HG02870 (cell line): Measurements from ENCODE around the gene FOSL1.
"Not testable (repeated sequence)": the region's sequence is repeated elsewhere in the genome, so short reads cannot be mapped to it uniquely, and the experiment has no call there.

Experiments used
- ATAC-seq: cut with Tn5 transposase; IDR thresholded peaks from one replicate; pipeline ENCODE4 v1.9.1; 2021; ENCODE audit warnings: mild to moderate bottlenecking, moderate library complexity; ENCODE audit not compliant: unreplicated experiment

The FOSL1 gene

DNA sequence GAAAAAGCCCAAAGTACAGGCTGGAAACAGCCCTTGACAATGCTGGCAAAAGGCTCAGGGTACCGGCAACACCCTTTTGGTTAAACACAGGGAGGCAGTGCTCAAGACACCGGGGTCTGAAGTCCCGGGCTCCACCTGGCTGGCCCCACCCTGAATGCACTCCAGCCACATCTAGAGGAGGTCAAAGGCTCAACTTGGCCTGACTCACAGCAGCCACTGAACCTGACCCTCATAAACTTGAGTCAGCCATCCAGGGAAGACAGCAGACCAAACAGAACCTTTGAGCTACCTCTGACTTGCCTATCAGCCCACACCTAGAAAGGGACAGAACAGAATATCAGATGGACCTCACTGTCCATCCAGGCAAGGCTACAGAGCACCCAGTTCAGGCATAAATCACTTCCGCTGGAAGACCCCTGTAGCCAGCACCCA is 46.0 kb downstream of the FOSL1 start:
- ATAC-seq, result no peak

DNA sequence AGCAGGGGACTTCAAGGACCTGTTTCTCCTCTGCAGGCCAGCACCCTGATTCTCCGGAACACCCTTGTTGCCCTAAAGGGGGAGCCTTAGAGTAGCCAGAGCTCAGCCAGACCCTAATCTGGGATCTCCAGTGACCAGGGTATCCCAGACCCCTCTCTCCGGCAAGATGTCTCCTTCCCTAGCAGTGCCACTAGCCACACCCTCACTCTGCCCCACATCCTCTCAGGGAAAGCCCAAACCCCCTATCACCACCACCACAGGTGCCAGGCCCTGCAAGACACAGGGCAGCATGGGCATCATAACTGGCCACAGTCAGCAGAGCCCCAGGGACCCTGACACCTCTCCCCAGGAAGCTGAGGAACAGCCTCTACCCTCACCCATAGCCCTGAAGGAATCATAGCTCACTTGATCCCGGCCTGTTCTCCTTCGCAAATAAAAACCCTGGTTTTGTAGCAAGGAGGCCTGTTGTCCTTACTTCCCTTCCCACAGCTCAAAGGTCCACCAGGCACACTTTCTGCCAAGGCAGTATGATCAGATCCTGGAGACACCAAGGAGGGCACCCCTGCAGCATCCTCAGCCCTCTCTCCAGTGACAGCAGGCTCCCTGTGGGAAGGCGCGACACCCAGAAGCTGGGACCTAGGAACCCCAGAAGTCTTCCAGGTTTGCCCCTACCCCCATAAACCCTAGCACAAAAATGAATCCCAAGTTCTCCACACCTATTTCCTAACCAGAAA is 46.8 kb downstream of the FOSL1 start:
- no peak for ATAC-seq

DNA sequence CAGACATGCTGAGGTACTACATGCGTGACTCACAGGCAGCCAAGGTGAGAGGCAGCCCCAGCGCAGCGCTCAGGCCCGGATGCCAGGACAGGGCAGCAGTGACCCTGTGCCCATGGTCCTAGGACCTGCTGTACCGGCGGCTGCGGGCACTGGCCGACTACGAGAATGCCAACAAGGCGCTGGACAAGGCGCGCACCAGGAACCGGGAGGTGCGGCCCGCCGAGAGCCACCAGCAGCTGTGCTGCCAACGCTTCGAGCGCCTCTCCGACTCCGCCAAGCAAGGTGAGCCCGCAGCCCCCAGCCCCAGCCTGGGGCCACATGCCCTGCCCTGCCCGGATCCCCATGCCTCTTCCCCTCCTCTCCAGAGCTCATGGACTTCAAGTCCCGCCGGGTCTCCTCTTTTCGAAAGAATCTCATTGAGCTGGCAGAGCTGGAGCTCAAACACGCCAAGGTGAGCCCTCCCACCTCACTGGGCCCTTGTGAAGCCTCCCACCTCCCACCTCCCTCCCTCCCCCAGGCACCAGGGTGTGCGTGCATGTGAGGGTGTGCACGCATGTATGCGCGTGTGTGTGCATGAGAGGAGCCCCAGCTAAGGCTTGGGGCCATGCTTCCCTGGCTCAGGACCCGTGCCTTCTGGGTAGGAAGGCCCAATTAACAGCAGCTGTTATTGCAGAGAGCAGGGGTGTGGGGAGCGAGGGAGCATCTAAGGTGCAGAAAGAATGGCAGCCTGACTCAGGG is 47.5 kb downstream of the FOSL1 start:
- ATAC-seq, result no peak

DNA sequence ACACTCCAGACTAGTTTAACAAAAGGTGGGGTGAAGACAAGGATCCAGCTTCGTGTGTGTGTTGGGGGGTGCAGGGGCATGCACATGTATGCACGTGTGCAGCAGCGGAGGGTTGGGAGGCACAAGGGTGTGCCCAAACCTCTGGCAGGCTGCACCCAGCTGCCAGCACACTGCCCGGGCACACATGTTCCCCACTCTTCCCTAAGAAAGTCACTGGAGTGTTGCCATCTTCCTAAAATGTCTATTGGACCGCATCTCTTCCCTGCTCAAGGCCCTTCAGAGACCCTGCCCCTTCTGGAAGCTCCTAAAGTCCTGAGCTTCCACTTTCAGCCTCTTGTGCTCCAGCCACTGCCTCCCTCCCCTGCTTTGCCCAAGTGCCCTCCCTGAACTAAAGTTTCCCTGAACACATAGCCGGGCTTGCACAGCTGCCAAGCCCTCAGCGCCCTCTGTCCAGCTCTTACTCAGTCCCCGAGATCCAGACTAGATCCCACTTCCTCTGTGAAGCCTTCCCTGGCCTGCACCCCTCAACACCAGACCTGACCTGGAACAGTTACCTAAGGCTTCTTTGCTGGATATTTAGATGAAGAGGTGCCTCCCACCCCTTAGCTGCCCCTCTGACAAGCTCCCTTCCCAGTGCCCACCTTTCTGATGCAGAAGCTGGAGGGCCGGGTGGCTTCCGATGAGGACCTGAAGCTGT is 48.2 kb downstream of the FOSL1 start:
- no peak for ATAC-seq

DNA sequence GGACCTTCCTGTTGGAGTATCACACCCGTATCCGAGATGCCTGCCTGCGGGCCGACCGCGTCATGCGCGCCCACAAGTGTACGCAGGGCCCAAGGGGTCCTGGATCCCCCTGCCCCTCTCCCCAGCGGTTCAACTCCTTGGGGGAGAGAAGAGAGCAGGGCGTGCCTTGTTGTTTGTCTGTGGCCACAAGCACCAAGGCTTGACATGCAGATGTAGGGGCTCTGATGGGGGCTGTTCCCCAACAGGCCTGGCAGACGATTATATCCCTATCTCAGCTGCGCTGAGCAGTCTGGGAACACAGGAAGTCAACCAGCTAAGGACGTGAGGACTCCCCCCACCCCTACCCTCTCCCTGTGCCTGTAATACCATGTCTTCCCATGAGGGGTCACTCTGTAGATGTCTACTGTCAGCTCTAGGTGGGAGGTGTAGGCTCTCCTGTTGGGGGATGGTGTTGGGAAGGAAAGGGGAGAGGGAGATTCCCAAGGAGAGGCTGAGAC is 49.1 kb downstream of the FOSL1 start:
- ATAC-seq, result no peak

DNA sequence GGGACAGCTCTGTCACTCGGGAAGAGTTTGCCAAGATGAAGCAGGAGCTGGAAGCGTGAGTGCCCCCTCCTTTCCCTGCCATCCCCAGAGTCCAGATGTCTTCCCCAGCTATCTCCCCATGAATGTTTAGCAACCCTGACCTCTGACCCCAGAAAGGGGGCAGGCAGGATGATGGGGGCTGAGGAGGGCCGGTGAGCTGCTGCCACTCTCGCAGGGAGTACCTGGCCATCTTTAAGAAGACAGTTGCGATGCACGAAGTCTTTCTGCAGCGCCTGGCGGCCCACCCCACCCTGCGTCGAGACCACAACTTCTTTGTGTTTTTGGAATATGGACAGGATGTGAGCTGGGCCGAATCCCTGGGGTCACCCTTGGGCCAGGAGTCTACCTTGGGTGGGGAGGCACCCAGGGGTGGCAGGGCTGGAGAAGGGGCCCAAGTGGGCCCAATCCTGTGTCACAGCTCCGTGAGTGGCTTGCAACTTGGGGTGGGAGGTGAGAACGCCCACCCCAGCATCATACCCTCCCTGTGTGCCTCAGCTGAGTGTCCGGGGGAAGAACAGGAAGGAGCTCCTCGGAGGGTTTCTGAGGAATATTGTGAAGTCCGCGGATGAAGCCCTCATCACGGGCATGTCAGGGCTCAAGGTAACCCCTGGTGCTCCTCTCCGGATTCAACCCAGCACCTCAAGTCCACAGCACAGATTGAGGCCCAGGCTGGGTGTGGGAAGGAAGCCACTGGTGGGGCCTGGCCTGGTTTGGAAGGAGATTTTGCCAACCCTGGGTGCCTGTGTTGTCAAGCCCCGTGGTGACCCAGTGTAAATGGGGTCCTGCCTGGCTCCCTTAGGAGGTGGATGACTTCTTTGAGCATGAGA is 49.7 kb downstream of the FOSL1 start:
- no peak for ATAC-seq

DNA sequence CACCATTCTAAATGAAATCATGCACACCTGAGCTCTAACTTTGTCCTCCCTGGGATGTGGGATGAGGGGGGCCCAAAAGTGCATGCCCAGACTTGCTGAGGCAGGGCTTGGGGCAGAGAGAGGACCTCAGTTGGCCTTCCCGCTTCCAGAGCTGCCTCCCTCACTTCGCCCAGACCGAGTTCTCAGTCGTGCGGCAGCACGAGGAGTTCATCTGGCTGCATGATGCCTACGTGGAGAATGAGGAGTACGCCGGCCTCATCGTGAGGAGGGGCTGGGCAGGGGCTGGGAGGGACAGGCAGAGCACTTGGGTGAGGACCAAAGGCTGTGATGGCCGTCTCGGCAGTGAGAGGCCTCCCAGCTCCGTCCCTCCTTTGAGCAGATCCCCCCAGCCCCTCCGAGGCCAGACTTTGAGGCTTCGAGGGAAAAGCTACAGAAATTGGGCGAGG is 50.4 kb downstream of the FOSL1 start:
- no peak for ATAC-seq

DNA sequence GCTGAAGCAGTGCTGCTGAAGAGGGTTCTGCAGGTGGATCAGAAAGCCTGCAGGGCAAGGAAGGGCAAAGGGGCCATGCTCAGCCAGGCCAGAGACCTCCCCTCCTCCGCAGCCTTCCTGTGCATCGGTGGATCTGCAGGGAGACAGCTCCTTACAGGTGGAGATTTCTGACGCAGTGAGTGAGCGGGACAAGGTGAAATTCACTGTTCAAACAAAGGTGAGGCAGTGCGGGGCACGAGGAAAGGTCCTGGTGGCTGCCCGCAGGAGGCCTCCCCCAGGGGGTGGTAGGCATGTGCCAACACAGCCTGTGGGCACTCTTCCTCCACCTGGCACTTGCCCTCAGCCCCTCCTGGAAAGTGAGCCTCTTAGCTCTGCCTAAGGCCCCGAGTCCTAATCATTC is 50.8 kb downstream of the FOSL1 start:
- no peak for ATAC-seq

DNA sequence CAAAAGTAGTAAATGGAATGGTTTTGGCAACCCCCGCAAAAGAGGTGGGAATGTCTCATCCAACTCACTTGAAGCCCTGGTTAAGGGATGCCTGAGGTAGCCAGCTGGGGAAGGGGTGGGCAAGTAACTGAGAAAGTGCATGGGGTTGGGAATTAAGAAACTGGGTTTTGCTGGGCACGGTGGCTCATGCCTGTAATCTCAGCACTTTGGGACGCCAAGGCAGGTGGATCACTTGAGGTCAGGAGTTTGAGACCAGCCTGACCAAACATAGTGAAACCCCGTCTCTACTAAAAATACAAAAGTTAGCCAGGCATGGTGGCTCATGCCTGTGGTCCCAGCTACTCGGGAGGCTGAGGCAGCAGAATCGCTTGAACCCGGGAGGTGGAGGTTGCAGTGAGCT is 51.5 kb downstream of the FOSL1 start:
- ATAC-seq, result not testable (repeated sequence)

DNA sequence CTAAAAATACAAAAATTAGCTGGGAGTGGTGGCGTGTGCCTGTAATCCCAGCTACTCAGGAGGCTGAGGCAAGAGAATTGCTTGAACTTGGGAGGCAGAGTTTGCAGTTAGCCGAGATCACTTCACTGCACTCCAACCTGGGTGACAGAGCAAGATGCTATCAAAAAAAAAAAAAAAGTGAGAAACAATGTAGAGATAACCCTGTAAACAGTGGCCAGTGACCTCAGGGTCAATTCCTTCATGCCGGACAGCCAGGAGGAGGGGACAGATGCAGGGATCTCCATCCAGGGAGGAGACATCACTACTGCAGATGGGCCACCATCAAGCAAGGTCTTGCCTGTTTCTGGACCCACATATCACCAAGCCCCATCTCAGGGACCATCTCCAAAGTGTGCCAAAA is 52.4 kb downstream of the FOSL1 start:
- no peak for ATAC-seq

DNA sequence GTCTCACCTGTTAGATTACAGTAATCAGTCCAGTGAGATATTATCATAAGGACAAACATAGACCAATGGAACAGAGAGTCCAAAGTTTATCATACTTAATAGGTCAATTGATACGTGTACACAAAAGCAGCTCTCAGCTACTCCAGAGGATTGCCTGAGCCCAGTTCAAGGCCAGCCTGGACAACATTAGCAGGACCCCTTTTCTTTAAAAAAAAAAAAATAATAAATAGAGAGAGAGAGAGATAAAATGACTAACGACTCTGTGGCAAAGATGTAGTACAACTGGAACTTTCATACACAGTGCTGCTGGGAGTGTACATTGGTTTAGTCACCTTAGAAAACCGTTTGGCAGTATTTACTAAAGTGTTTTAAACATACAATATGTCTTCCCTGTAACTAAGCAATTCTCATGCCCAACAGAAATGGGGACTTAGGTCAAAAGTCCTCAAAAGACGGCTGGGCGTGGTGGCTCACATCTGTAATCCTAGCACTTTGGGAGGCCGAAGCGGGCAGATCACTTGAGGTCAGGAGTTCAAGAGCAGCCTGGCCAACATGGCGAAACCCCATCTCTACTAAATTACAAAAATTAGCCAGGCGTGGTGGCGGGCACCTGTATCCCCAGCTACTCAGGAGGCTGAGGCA is 55.8 kb downstream of the FOSL1 start:
- ATAC-seq, result no peak

DNA sequence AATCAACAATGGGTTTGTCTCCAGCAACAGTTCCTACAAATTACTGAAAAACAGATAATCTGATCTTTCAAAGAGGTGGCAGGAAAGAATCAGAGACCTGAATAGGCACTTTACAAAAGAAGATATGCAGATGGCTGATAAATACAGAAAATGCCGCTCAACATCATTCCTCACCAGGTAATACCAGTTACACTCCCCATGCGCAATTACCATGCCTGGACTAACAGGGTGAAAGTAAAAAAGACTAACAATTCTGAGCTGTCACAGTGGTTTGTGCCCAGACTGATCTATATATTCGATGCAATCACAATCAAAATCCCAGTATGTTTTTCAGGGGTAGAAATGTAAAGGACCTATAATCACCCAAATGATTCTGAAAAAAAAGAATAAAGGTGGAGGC is 56.4 kb downstream of the FOSL1 start:
- no peak for ATAC-seq

DNA sequence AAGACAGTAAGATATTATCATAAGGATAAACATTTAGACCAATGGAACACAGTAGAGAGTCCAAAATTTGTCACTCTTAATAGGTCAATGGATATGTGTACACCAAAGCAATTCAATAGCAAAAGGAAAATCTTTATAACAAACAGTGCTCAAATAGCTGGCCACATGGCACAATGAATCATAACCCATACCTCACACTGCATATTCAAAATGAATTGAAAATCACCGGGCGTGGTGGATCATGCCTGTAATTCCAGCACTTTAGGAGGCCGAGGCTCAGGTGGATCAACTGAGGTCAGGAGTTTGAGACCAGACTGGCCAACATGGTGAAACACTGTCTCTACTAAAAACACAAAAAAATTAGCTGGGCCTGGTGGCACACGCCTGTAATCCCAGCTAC is 58.0 kb downstream of the FOSL1 start:
- ATAC-seq, result no peak
